Endothelial cell of umbilical vein (primary cell): Measurements from ENCODE around the gene GDPGP1. TPM values are rescaled to one million over a fixed set of nuclear protein-coding genes. Genes with fewer than 3 reads are reported as not detected.

Source experiments
- BruUV-seq: library from RNA; stranded (reverse); fragments of 400-500 nt; replicated peaks from 2 replicates; lab custom pipeline; 2021; lab: Mats Ljungman, UMichigan
- CTCF ChIA-PET: fragments of 300-600, 350-600 bp; sonication (Branson Sonifier 250); formaldehyde crosslinking; loops from one replicate; lab custom pipeline; 2021; ENCODE audit warnings: antibody characterized with exemption, inconsistent platforms; lab: Charles Lee
- POLR2A ChIA-PET: fragments of 300-600, 350-600 bp; sonication (Branson Sonifier 250); formaldehyde crosslinking; loops from one replicate; lab custom pipeline; 2021; ENCODE audit warnings: antibody characterized with exemption, inconsistent platforms; lab: Charles Lee
- DNase-seq: peaks from one replicate; pipeline ENCODE4 v3.0.0-alpha.2; 2011; ENCODE audit warnings: low read depth, low spot score
- FAIRE-seq: peaks from 2 replicates; lab custom pipeline; 2011; peaks lifted over from hg19 to GRCh38; lab: Jason Lieb, UNC
- H2AFZ ChIP-seq: 2 replicates; pipeline ENCODE4 v1.6.0; 2012; ENCODE audit warnings: low read depth, low read length, control low read depth, inconsistent platforms
- H3K27ac ChIP-seq: 2 replicates; pipeline ENCODE4 v1.5.1; 2011; ENCODE audit warnings: low read depth, mild to moderate bottlenecking, control low read depth, low read length, moderate library complexity; ENCODE audit not compliant: insufficient read depth
- H3K27me3 ChIP-seq, 2 experiments: 2 replicates each; pipeline versions ENCODE4 v1.6.0 to v1.6.1; 2011; ENCODE audit warnings: low read length in 2 of 2, mixed read lengths in 1 of 2; ENCODE audit not compliant: control insufficient read depth in 2 of 2, insufficient read depth in 2 of 2
- H3K36me3 ChIP-seq, 2 experiments: 2 replicates in 1 of 2; 3 replicates in 1 of 2; pipeline ENCODE4 v1.5.1; 2011; ENCODE audit warnings: low read length in 2 of 2, mild to moderate bottlenecking in 1 of 2, moderate library complexity in 1 of 2; ENCODE audit not compliant: control insufficient read depth in 2 of 2, insufficient read depth in 2 of 2; ENCODE audit errors: extremely low read depth in 1 of 2
- H3K4me1 ChIP-seq: 3 replicates; pipeline ENCODE4 v1.5.1; 2011; ENCODE audit warnings: mild to moderate bottlenecking, low read length; ENCODE audit not compliant: control insufficient read depth, insufficient read depth; ENCODE audit errors: extremely low read depth
- H3K4me2 ChIP-seq: 2 replicates; pipeline ENCODE4 v1.6.1; 2011; ENCODE audit warnings: low read length, control low read depth, mixed read lengths; ENCODE audit not compliant: insufficient read depth
- H3K4me3 ChIP-seq, 3 experiments: fragments of 200-600 bp in 1 of 3; sonication (generic), shearing (Covaris generic) in 1 of 3; replicated peaks in 1 of 3; 2 replicates each; pipeline ENCODE4 v1.5.1; 2011 to 2016; ENCODE audit warnings: control low read depth in 3 of 3, low read length in 3 of 3, mild to moderate bottlenecking in 2 of 3, inconsistent platforms in 1 of 3, low read depth in 1 of 3, moderate library complexity in 1 of 3; ENCODE audit not compliant: insufficient read depth in 1 of 3
- H3K79me2 ChIP-seq: 2 replicates; pipeline ENCODE4 v1.6.0; 2012; ENCODE audit warnings: low read length, inconsistent platforms; ENCODE audit not compliant: control insufficient read depth, insufficient read depth
- H3K9ac ChIP-seq: replicated peaks from 2 replicates; pipeline ENCODE3; 2011; ENCODE audit warnings: low read length, control low read depth; ENCODE audit not compliant: insufficient read depth; ENCODE audit errors: extremely low read depth
- H3K9me1 ChIP-seq: replicated peaks from 3 replicates; pipeline ENCODE4 v1.6.0; 2011; ENCODE audit warnings: mild to moderate bottlenecking, low read length; ENCODE audit not compliant: control insufficient read depth, insufficient read depth; ENCODE audit errors: extremely low read depth
- H3K9me3 ChIP-seq: replicated peaks from 2 replicates; pipeline ENCODE4 v1.5.1; 2012; ENCODE audit warnings: low read length, inconsistent platforms; ENCODE audit not compliant: control insufficient read depth, insufficient read depth
- H4K20me1 ChIP-seq: replicated peaks from 2 replicates; pipeline ENCODE3; 2011; ENCODE audit warnings: mild to moderate bottlenecking, low read length; ENCODE audit not compliant: control insufficient read depth, insufficient read depth; ENCODE audit errors: extremely low read depth
- EZH2 ChIP-seq: IDR thresholded peaks from 2 replicates; pipeline ENCODE4 v1.6.1; 2012; ENCODE audit warnings: borderline replicate concordance, low read depth, mild to moderate bottlenecking, moderate library complexity, low read length, inconsistent platforms; ENCODE audit not compliant: severe bottlenecking
- FOS ChIP-seq: IDR thresholded peaks from 2 replicates; pipeline ENCODE4 v1.6.1; 2011; ENCODE audit warnings: mild to moderate bottlenecking, low read length, moderate library complexity, borderline replicate concordance; ENCODE audit not compliant: insufficient read depth
- GATA2 ChIP-seq: IDR thresholded peaks from 2 replicates; pipeline ENCODE4 v1.7.0; 2011; ENCODE audit warnings: low read depth, mild to moderate bottlenecking, moderate library complexity, mixed read lengths, low read length; ENCODE audit not compliant: insufficient read length, insufficient read depth
- JUN ChIP-seq: IDR thresholded peaks from 2 replicates; pipeline ENCODE4 v1.6.1; 2011; ENCODE audit warnings: borderline replicate concordance, low read depth; ENCODE audit not compliant: insufficient read length, insufficient read depth
- MYC ChIP-seq: IDR thresholded peaks from one replicate; pipeline ENCODE4 v1.6.1; 2011; ENCODE audit warnings: mild to moderate bottlenecking, low read depth, low read length
- POLR2A ChIP-seq: IDR thresholded peaks from 2 replicates; pipeline ENCODE4 v1.6.1; 2012; ENCODE audit warnings: low read depth, mild to moderate bottlenecking, control low read depth, low read length
- POLR2AphosphoS5 ChIP-seq: IDR thresholded peaks from 2 replicates; pipeline ENCODE4 v1.6.1; 2012; ENCODE audit warnings: low read depth, mild to moderate bottlenecking, control low read depth, low read length, moderate library complexity; ENCODE audit not compliant: insufficient read depth
- dilution Hi-C: fragments of 300-500 bp; cut with MboI; formaldehyde crosslinking; loops from one replicate; pipeline ENCODE4 v1.15.0; 2019; ENCODE audit warnings: low sequenced_read_pairs; ENCODE audit not compliant: extremely low pct_ligation_motif_present
- intact Hi-C: fragments of 100-400 bp; cut with micrococcal nuclease; formaldehyde crosslinking; loops from one replicate; pipeline ENCODE4 v1.10.0; 2022
- polyA plus RNA-seq, 4 experiments: library from polyadenylated mRNA; depleted of rRNA in 3 of 4; stranded (reverse) in 3 of 4; unstranded in 1 of 4; fragments of >200 nt; gene quantifications; 2 replicates each; pipeline versions ENCODE4 v1.2.1 to v1.2.3, GENCODE V29; 2011 to 2012; ENCODE audit warnings: missing spikeins in 1 of 4
- total RNA-seq: library from RNA; stranded (reverse); gene quantifications from 2 replicates; pipeline ENCODE4 v1.2.3, GENCODE V29; 2021
- TF ChIP-seq, protein P1 (sequence below), 2 donors: IDR thresholded peaks; 1 replicate in 1 of 2; 2 replicates in 1 of 2; pipeline ENCODE4 v1.5.1; 2011; ENCODE audit warnings: low read length in 2 of 2, mild to moderate bottlenecking in 2 of 2, moderate library complexity in 2 of 2, control low read depth in 1 of 2, inconsistent platforms in 1 of 2, low read depth in 1 of 2; ENCODE audit not compliant: insufficient read depth in 1 of 2; ENCODE audit errors: extremely low read depth in 1 of 2
- TF ChIP-seq, protein P2 (sequence below): IDR thresholded peaks from 2 replicates; pipeline ENCODE4 v1.6.1; 2011; ENCODE audit not compliant: insufficient read depth, insufficient read length

The GDPGP1 gene
- total and polyA plus RNA-seq, 2 donors (not counting 3 experiments of a cell fraction or from before 2014, with no cell fraction given), result 4.8 to 7.2 TPM

DNA sequence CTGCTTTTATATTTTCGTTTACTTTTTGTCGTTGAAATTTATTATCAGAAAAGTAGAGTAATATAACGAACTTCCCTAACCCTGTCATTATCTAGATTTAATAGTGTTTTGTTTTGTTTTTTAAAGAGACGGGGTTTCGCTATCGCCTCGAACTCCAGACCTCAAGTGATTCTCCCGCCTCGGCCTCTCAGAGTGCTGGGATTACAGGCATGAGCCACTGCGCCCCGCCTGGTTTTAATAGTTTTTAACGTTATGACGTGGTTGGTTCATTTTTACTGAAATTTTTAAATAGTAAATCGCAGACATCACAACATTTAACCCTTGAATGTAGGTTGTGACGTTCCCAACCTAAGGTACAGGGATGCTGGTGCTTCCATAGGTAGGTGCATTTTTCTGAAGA, 32.5 kb downstream of the GDPGP1 start:
- Histone ChIP-seq H2AFZ (peak overlapping the region; percentile 29), H3K79me2 (peaks cover 53% of the 10 kb centered on the region), H3K36me3 (peaks cover 12% of the 10 kb centered on the region in 2 experiments), H4K20me1 (no peaks in the 10 kb centered on the region), H3K4me3 (peak overlapping the region; percentile 82 to 95 (median 85)), H3K9ac (peak overlapping the region; percentile 84), H3K4me2 (peak overlapping the region; percentile 98), H3K27ac (peak overlapping the region; percentile 76), H3K27me3 (no peaks in the 10 kb centered on the region), H3K9me3 (no peaks in the 10 kb centered on the region), H3K9me1 (no peaks in the 10 kb centered on the region), H3K4me1 (peaks cover 47% of the 10 kb centered on the region)
- TF ChIP-seq FOS, result no peak
- TF ChIP-seq GATA2, result no peak
- TF ChIP-seq EZH2, result no peak
- TF ChIP-seq POLR2A, result no peak
- no peak for TF ChIP-seq JUN
- TF ChIP-seq POLR2AphosphoS5, result no peak
- TF ChIP-seq MYC, result no peak
- TF ChIP-seq, protein P1, sequence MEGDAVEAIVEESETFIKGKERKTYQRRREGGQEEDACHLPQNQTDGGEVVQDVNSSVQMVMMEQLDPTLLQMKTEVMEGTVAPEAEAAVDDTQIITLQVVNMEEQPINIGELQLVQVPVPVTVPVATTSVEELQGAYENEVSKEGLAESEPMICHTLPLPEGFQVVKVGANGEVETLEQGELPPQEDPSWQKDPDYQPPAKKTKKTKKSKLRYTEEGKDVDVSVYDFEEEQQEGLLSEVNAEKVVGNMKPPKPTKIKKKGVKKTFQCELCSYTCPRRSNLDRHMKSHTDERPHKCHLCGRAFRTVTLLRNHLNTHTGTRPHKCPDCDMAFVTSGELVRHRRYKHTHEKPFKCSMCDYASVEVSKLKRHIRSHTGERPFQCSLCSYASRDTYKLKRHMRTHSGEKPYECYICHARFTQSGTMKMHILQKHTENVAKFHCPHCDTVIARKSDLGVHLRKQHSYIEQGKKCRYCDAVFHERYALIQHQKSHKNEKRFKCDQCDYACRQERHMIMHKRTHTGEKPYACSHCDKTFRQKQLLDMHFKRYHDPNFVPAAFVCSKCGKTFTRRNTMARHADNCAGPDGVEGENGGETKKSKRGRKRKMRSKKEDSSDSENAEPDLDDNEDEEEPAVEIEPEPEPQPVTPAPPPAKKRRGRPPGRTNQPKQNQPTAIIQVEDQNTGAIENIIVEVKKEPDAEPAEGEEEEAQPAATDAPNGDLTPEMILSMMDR (IDR thresholded peaks at IDR 0.05; ENCODE audit: extremely low read depth in 1 of 2, insufficient read depth in 1 of 2, low read depth in 1 of 2, low read length in 2 of 2), result no peak
- TF ChIP-seq, protein P2, sequence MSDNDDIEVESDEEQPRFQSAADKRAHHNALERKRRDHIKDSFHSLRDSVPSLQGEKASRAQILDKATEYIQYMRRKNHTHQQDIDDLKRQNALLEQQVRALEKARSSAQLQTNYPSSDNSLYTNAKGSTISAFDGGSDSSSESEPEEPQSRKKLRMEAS, result no peak
- dilution Hi-C loops, result no loop called here
- DNase-seq (no peak), FAIRE-seq (no peak)
- intact Hi-C loops, result no loop called here
- ChIA-PET POLR2A (interaction anchor here (1.1 kb wide), 1 partner anchor 33 kb away, joined by 6 read pairs; the partner anchor contains the start of genes CIB1 and GDPGP1), CTCF (interaction anchor here (1.0 to 1.2 kb wide), 2 partner anchors 33 to 52 kb away, joined by 3 to 8 read pairs; partner anchors contain the start of genes CIB1 and GDPGP1)
- no TSS peak for BruUV-seq
